Right renal pelvis (tissue), 4 donors: ENCODE data around the gene SIGLEC1. TPM values are rescaled to one million over a fixed set of nuclear protein-coding genes. Genes with fewer than 3 reads are reported as not detected.

Source experiments
- DNase-seq, 4 donors: peaks; one replicate each; pipeline ENCODE4 v3.0.0-alpha.2; 2013; ENCODE audit warnings: low read depth in 4 of 4, low spot score in 3 of 4, missing footprints in 1 of 4
- polyA plus RNA-seq, 4 donors: library from polyadenylated mRNA; unstranded; fragments of 120-200 nt; gene quantifications; one replicate each; pipeline ENCODE4 v1.2.1, GENCODE V29; 2013; ENCODE audit not compliant: insufficient read length in 4 of 4

SIGLEC1 gene
- polyA plus RNA-seq, 4 donors = 0.51 to 1.3 (median 0.76) TPM

DNA sequence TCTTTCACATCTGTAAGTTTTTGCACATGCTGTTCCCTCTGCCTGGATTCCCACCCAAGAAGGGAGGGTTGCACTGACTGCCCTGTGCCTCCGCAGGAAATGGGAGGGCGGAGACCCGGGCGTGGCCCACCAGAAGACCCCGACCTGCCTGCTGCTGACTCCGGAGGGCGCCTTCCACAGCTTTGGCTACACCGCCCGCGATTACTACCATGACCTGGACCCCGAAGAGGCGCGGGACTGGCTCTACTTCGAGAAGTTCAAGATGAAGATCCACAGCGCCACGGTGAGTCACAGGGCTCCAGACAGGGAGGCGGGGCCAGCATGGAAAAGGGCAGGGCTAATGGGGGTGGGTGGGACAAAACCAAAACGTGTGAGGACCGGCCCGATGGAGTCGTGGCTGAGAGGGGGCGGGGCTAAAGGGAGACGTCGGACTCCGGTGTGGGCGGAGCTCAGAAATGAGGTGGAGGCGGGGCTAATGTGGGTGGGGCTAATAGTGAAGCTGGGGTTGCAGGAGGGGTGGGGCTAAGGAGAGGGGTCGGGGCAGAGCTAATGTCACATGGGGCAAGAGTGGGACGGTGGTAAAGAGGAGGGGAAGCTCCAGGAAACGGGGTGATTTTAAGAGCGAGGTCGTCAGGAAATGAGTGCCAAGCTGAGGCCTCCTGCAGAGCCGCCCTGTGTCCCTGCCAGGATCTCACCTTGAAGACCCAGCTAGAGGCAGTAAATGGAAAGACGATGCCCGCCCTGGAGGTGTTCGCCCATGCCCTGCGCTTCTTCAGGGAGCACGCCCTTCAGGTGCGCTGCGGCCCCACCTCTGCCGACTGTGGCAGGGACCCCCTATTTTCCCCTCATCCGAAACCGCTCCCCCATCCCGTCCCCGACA, 32.6 kb upstream of the SIGLEC1 start:
- no peak for DNase-seq

DNA sequence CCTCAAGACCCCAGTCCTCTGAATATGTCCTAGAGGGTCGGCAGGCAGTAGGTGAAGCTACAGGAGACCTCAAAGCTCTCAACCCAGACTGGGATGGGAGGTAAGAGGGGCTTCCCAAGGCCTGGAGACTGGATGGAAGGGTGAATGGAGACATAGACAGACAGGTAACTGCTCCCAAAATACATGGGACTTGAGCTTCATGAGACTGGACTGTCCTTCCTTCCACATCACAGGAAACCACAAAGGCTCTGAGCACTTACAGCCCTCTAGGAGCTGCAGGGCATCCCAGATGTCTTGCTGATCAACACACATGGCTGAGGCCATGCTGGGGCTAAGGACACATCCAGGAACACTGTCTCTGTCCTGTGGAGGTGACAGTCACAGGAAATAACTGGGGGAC, 31.6 kb upstream of the SIGLEC1 start:
- DNase-seq = no peak

DNA sequence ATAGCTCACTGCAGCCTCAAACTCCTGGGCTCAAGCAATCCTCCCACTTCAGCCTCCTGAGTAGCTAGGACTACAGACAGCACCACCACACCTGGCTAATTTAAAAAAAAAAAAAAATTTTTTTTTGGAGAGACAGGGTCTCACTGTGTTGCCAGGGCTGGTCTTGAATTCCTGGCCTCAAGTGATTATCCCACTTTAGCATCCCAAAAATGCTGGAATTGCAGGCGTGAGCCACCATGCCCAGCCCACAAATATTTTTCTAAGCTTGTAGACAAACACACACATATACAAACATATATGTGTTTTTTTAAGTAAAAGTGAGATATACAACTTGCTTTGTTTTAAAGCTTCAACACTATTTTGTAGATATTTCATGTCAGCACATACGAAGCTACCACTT, 30.9 kb upstream of the SIGLEC1 start:
- no peak for DNase-seq

DNA sequence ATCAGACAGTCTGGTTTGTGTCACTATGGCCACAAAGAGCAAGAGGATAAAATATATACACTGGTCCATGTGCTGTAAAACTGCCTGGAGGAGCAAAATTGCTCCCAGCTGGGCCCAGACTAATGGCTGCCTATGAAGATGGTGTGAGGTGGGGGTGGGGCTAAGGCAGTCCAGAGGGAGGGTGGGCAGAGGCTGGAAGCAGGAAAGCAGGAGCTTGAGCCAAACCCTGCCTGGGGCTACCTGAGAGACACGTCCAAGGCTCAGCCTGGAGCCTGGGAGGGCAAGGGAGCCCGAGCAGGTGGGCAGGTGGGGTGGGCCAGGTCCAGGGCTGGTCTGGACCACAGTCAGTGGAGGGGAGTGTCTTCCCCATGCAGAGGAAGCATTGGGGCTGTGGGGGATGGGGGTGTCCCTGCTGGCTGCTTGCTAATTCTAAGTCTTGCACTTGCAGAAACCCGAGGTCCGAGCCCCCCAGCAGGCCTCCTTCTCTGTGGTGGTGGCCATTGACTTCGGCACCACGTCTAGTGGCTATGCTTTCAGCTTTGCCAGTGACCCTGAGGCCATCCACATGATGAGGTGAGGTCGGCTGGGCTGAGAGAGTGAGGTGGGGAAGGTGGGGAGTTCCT, 29.5 kb upstream of the SIGLEC1 start:
- DNase-seq = no peak

DNA sequence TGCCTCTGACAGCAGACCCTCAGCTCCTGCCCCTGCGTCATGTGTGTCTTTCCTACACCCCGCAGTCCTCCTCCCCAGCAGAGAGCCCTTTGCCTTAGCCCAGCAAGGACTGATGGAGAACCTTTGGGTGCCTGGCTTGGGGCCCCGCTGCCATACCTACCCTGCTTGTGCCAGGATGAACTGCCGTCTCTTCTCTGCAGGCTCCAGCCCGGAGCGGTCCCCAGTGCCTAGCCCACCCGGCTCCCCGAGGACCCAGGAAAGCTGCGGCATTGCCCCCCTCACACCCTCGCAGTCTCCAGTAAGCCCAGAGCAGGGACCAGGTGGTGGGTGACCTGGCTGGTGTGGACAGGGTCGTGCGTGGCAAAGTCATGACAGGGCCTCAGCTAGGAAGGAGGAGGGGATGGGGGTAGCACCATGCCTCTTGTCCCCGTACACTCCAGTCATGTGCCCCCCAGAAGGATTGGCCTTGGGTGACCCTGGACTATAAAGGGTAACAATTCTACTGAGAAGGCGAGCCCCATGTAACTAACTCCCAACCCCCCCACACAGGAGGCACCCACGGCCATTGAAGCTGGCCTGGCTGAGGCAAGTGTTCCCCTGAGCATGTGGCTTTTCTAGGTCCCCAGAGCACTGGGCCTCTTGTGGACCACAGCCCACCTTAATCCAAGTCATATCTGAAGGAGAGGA, 28.4 kb upstream of the SIGLEC1 start:
- DNase-seq = no peak

DNA sequence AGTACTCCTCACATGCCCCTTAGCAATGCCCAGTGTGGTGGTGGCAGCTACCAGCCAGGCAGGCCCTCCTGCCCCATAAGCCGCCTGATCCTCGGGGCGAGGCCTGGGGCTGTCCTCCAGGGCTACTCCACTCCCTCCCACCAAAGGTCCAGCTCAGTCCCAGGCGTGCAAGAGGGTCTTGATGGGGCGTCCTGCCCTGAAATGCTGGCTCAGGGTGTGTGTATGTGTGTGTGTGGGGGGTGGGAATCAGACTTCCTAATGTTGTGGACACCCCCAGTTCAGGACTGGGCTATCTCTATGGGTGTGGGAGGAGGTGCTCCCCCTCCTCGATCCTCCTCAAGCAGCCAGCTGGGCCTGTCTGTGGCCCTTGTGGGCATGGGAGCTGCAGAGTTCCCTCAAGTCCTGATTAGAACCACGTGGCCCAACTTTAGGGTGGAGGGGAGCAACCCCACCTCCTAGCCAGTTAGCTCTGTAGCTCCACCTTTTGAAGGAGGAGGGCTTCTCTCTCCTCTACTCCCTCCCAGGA, 27.6 kb upstream of the SIGLEC1 start:
- DNase-seq = no peak

DNA sequence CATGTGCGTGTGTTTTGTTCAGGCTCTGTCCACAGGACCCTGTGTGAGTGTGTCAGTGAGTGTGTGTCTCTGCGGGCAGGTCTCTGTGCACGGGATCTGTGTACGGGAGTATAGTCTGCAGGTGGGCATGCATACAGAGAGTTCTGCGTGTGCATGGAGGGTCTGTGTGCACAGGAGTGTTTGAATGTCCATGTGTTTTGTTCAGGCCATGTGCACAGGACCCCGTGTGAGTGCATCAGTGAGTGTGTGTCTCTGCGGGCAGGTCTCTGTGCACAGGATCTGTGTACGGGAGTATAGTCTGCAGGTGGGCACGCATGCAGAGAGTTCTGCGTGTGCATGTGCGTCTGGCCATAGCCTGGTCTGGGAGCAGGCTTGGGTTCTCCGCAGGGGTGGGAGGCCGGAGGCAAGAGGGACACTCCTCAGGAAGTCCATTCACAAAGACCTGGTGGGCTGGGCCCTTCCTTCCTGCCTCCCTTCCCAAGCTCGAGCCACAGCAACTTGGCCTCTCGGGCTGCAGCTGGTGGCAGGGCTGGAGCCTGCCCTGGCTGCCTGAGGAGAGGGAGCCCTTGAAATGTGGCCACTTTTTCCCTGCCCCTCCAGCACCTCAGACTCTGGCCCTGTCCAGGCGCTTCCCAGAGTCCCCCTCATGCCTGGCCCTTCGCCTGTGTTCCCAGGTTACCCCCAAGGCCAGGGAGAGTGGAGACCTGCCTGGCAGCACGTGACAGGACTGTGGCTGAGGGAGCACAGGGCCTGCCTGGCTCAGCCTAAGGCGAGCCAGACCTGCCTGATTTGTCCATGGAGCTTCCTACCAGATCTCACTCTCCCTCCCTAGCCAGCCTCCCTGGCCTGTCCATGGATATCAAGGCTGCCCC, 26.9 kb upstream of the SIGLEC1 start:
- no peak for DNase-seq

DNA sequence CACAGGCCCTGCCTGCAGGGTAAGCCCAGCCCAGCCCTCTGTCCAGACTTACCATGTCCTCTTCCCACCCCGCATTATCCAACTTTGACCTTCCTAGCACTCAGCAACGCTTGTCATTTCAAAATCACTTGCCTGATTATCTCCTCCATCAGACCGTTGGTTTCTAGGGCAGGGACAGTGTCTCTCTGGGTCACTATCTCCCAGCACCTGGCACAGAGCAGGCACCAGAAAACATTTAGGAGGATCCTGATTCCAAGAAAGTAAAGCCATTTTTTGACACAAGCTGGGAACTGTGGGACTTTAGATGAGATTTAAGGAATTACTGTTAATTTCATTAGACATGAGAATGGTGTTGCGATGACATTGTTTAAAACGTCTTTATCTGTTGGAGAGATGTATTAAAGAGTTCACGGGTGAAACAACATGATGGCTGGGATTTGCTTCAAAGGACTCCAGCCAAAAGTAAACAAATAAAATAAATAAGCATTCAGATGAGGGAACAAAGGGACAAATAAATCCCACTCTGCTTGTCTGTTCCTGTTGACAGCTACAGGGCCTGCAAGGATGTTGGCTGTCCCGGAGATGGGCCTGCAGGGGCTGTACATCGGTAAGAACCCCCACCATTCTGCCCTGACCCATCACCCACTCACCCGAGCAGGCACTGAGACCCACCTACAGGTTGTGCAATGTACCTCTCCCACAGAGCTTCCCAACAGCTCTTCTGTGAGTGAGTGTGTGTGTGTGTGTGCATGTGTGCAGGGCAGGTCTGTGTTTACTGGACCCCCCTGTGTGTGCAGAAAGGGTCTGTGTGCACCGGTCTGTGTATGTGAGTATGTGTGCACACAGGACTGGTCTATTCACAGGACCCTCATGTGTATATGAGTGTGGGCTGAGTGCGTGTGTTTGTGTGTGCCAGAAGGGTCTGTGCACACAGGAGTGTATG, 26.0 kb upstream of the SIGLEC1 start:
- DNase-seq = no peak

DNA sequence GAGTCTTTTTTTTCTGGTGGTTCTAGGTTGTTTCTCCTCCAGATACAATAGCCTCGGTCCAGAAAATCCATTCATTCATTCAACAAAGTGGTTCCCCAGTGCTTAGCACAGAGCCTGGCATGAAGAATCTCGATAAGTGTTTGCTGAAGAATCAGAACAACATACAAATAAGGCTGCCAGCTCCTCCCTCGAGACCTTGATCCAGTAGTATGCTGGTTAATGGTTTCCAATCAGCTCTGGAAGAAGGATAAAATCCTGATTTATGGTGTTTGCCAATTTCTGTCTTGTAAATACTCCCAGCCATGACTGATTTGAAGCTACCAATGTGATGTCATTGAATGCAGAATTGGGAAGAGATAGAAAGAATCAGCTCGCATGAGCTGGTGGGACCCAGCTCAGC, 23.4 kb upstream of the SIGLEC1 start:
- DNase-seq = no peak

DNA sequence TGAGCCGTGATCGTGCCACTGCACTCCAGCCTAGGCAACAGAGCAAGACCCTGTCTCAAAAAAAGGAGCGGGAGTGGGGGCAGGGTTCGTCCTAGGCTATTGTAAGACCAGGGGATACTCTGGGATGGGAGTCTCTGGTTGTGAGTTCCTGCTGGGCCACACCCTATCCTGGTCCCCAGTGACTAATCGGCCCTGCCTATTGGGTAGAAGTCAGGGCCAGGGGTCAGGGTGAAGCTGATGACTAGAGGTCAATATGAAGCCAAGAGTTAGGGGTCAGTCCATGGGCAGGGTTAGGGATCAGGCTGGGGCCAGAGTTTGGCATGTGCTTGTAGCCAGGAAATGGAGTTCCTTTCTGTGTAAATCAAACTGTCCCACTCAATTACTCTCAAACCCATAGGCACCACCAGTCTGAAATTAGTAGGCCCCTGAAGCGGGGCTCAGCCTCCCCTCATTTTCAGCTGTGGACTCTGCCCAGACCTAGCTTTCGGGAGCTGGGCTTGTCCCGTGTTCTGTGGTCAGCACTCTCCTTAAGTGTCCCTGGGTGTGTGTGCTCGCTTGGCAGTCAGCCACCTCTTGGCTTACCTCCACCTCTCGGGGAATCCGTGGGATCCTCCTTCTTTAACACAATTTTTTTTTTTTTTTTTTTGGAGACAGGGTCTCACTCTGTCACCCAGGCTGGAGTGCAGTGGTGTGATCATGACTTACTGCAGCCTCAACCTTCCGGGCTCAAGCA, 21.9 kb upstream of the SIGLEC1 start:
- DNase-seq = no peak

DNA sequence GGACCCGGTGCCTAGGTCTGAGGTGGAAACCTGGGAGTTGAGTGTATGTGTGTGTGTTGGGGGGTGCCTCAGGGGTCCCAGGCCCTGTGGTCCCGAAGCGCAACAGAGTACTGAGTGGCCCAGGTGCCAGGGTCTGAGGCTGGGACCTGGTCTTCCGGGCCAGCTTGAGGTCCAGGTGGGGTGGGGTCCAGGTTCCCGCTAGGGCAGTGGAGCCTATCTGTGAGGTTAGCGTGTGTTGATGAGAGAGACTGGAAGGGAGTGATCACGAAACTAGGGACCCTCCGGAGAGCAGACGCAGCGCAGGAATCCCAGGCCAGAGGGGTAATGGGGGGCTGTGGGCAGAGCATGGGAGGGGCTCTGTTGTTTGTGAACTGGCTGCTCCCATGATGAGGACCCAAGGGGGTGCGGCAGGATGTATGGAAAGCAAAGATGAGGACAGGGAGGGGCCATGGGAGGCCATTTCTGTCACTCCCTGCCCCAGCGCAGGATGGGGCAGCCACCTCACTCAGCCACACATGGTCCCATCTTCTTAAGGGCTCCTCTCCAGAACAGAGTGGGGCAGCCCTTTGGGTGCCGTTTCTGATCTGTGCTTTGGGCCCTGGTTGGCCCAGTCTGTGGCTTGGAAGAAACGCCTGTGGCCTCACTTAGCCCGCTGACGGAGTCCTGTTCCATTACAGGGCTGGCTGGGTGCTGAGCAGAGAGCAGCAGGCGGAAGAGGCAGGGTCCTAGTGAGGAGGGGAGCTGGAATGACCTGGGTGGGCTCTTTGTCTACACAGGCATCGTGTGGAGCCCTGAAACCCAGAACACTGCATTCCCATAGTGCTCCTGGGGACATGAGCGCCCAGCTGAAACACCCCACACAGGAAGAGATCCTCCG, 21.0 kb upstream of the SIGLEC1 start:
- DNase-seq = no peak

DNA sequence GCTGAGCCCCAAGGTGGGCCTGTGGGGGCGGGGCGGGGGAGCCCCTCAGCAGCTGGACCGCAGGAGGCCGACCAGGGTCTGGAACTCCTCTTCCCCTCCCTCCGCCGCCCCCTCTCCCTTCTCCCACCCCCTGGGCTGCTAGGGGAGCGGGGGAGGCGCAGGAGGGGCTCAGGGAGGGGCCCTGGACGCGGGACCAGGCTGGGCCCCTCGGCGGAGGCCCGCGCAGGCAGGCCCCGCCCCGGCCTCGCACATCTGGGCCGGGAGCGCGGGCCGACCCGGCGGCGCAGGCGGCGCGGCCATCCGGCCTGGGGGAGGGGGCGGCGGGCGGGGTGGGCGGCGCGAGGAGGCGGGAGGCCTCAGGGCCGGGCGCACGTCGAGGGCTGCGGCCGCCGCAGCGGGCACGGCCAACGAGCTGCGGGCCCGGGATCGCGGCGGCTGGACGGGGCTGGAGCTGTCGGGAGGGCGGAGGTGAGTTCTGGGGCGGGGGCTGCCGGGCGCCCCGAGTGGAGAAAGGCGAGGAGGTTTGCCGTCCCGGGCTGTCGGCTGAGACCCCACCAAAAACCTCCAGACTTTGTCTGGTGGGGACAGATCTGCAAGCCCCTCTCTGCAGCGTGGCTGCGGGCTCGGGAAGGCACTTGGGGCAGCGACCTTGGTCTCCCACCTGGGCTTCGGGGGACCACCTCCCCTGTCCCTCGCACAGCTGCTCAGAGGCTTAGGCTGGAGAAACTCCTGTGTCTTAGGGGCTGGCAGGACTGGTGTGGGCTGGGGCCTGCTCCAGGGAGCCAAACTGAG, 20.1 kb upstream of the SIGLEC1 start, which contains the start of gene HSPA12B:
HSPA12B (plus strand) TSS at position 359 of the 792 bp plus-strand sequence. CDS start 5,990 bp downstream, outside the sequence.
- DNase-seq = peak in 1 of 4 donors; percentile 41

DNA sequence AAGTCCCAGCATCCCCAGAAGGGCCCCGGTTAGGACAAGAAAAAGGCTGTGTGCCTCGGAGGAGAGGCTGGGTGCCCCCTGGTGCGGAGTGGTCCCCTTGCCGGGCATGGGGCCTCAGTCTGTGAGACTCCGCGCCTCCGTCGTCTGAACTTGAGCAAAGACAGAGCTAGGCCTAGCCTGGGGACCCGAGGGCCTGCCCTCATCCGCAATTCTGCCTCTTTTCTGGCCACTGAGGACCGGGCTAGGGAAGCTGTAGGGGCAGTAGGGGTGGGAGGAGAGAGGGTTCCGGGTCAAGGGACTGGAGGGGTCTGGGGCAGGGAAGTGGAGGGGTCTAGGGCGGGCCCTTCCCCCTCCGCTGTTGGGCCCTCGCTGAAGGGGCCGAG, 19.5 kb upstream of the SIGLEC1 start:
- DNase-seq = no peak

DNA sequence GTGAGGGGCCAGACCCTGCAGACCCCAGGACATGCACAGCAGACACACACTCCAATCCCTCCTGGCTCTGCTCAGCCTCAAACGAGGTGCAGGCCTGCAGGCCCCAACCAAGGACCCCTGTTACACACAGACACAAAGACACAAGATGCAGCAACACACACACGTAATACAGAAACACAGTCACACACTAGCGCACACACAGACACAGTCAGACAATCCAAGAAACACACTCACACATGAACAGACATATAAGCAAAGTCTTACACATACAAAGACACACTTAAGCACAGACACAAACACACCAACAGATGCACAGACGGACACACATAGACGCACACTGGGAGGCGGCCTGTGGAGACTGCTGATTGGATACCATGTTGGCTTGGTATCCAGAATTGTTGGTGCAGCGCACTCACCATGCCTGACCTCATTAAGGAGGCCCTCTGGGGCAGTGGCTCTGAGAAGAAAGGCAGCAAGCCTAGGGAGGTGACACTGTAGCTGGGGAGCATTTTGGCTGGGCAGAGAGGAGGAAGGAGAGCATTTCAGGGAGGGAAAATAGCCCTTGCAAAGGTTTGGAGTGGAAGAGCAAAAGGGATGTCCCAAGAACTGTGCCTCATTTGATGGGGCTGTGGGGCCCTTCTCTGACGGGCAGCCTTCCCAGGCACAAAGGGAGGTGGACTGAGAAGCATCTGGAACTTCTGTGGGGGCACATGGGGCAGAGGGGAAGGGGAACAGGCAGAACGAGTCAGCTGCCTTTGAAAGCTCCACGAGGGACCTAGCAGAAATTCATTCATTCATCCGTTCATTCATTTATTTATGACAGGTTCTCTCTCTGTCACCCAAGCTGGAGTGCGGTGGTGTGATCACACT, 18.6 kb upstream of the SIGLEC1 start:
- no peak for DNase-seq

DNA sequence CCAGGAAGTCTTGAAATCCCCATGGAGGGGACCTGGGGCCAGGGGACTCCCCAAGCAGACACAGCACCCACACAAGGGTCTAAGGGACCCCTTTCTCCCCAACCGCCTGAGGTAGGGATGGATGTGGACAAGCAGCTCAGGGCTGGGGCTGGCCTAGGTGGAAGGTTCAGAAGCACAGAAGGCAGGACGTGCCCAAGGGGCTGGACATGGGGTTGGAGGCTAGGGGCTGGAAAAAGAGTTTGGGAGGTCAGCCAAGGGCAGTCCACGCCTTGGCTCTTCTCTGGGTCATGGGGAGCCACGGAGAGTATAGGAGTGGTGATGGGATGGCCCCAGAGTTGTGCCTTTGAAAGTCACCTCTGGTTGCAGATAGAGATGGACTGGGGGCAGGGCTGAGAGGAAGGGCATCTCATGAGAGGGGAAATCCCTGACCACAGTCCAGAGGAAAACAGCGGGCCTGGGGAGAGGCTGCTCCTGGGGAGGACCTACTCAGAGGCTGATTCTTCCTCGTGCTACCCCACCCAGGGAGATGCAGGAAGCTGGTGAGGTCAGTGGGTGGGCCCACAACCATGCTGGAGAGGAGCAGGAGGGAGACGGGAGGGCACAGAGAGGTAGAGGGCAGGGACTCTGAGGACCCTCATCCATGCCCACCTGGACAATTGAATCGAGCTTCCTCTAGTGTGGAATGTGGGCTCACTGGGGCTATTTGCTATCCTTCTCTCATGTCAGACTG, 17.6 kb upstream of the SIGLEC1 start:
- no peak for DNase-seq
